ELR (cell line): ENCODE results near the gene UBALD2.
"Not testable (repeated sequence)": the region's sequence is repeated elsewhere in the genome, so short reads cannot be mapped to it uniquely, and the experiment has no call there.

Source experiments
- DNase-seq: peaks from one replicate; pipeline ENCODE4 v3.0.0-alpha.2; 2015; ENCODE audit warnings: low read depth

UBALD2 gene

GRCh38 chr17:76265624-76266243, 586 bp downstream of the UBALD2 start:
- DNase-seq, result peak; percentile 69

- peak; percentile 74 for DNase-seq
Observed at GRCh38 chr17:76266244-76266938, 1.2 kb downstream of the UBALD2 start.

- DNase-seq, result no peak
Observed at GRCh38 chr17:76267051-76267576, 2.0 kb downstream of the UBALD2 start.

DNA sequence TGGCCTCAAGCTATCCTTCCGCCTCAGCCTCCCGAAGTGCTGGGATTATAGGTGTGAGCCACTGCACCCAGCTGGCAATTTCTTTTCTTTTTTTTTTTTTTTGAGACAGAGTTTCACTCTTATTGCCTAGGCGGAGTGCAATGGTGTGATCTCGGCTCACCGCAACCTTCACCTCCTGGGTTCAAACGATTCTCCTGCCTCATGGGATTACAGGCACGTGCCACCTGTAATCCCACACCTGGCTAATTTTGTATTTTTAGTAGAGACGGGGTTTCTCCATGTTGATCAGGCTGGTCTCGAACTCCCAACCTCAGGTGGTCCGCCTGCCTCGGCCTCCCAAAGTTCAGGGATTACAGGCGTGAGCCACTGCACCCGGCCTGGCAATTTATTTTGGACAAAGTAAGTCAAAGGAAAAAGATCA, 2.4 kb downstream of the UBALD2 start:
- DNase-seq, result not testable (repeated sequence)

DNA sequence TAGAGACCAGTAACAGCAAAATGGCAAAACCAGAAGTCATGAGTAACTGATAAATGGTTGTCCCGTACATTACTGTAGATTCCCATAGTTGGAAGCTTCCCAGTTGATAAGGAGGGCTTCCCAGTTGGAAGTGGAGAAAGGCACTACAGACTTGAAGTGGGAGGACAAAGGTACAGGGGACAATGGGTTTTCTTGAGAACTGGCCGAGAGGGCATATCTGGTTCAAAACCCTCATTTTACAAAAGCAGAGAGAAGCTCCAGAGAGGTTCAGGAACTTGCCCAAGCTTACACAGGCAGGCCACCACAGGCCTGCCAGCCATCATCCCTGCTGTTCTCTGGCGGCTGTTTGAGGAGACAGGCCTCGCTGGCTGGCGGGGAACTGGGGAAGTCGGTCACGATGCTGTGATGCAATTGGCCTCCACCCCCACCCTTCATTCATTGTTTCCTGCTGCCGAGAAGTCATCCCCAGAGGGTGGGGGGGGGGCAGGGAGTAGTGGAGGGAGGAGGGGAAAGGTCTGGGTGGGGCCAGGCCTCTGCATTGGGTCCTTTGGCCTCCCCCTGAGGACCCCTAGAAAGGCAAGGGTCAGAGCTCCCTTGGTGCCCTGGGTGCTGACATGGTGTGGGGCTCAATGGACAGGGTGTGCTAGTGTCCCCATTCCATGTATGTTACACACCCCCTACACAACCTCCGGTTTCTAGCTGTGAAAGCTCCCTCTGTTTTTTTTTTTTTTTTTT, 3.0 kb downstream of the UBALD2 start:
- DNase-seq, result peak; percentile 66

DNA sequence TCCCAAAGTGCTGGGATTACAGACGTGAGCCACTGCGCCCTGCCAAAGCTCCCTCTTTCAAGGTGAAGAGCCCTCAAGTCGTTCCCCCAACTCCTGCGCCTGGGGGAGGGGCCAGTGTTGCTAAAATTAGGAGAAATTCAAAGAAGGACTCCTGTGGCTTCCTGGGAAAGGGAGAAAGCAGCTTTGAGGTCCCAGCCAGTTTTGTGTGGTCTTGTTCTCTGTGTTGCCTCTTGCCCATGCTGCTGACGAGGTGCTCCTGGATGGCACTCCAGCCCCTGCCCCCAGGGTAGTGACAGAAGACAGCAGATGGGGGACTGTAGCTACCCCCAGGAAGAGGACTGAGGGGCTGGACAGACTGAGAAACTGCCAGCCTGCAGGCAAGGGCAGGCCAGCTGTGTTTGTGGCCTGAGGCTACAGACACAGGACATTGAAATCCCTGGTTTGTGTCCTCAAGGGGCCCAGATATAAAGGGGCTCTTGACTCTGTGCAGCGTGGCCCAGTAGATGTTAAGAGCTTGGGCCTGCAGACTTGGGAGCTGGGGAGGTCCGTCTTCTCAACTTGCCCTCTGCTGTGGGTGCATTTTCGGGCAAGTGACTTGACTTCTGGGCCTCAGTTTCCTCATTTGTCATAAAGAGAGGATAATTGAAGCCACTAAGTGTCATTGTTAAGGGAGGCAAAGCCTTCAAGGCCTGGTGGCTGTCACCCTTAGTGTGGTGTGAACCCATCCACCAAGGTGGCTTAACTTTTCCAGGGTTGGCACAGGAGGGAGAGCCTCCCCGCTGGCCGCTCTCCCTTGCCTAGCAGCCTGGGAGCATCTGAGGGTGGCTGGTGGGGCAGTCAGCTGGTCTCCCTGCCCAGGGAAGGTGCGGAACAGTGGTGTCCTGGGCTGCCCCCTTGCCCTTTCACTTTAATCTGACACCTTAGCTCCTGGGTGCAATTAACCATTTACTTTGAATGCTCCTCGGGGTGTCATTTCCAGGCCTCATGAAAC, 4.1 kb downstream of the UBALD2 start:
- no peak for DNase-seq

- DNase-seq, result no peak
Observed at GRCh38 chr17:76270127-76270592, 5.0 kb downstream of the UBALD2 start.

DNA sequence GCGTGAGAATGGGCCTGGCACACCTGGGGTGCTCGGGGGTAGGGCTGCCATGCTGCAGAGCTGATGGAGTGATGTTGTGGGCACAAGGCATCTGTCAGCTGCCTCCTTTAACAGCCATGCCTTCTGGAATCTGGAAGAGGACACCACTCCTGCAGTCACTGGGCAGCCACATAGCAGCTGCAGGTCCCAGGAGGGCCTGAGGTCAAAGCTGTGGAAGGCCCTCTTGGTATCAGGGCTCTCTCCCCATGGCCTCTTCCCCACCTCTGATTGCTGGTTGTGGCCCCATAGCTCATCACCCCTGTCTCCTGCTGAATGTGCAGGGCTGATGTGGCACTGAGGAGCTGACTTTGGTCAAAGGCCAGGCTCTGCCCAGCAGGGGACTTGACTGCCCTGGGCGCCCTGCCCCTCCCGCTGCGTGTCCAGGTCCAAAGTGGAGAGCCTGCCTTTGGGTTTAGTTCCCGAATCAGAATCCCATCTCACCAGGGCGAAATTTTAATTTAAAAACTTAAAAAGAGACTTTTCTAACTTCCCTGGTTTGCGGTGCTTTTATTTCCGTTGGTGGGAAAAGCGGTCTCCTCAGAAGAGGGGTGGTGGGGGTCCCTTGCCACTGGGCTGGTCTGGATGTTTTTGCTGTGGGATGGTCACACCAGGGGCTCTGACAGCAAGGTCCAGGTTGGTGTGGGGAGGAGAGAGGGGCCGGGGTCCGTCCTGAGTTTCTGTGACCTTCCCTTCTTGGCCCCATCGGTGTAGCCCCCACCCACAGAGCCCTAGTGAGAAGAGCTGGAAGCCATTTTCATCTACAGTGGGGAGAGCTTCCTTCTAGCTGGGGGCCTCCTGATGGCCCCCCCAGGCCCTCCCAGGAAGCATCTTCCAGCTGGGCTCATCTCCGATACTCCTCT, 5.9 kb downstream of the UBALD2 start:
- DNase-seq, result no peak

DNA sequence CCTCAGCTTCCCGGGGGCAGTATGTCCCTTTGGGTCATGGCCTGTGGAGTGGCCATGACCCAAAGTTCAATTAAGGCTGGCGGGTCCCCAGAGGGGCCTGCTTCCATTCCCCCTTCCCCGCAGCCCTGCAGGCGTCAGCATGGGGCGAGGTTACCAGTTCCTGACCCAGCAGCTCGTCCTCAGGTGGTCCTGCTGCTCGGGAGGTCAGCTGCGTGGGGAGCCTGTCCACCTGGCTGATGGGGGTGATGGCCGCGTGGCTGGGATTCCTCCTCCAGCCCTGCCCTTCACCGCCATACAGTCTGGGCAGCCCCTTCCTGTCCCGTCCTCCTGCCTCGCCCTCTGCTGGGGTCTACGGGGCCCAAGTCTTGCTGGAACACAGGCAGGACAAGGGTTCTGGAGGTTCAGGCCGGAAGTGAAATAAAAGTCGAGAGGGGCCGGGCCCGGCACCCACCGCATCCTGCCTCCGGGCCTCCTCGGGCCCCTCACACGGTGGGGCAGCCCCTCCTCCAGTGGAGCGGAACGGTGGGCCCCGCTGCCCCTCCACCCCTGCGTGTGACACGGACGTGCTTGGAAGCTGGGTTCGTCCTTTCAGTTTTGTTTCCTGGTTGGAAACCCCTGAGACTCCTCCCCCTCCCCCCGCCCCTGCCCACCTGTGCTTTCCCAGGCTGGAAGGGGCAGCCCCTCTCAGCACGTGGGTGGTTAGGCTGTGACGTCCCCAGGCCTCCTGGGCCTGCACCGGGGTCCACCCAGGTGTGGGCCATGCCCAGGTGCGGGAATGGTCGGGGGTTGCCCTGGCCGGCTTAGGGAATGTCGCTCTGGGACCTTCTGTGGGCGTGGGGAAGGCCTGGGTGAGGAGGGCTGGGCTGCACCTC, 6.8 kb downstream of the UBALD2 start:
- DNase-seq, result no peak

DNA sequence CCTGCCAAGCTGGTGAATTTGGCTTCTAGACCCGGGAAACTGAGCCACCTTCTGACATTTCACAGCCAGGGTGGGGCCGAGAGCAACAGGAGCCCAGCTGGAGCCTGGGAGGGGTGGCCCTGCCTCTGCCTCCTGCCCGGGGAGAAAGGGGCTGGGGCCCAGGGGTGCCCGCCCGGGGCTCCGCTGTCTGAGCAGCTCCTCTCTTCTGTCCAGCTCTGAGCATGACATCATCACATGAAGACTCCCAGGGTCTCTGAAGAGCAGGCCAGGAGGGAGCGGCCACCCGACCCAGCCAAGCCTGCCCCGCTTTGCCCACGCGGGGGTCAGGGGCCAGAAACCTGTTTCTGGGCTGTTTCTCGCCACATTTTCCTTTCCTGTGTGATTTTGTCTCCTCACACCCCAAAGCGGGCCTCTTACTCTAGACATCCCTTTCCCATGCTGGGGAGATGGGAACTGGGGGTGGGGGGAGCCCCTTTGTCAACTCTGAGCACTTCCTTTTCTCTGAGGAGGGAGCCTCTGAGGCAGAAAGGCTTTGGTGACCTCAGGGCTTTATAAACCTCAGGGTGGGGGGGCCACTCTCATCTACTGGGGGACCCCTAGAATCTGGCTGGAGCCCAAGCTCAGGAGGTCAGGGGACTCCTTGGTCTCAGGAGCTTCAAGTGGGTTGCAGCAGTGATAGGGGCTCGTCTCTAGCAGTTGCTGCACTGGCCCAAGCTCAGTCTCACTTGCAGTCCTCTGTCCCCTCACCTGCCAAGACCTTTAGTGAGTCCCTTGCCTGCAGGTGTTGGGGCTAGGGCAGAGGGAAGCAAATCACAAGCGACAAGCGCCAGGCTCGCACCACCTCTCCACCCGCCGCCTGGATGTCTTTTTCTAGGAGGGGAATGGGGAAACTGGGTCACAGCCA, 7.6 kb downstream of the UBALD2 start:
- DNase-seq, result no peak

DNA sequence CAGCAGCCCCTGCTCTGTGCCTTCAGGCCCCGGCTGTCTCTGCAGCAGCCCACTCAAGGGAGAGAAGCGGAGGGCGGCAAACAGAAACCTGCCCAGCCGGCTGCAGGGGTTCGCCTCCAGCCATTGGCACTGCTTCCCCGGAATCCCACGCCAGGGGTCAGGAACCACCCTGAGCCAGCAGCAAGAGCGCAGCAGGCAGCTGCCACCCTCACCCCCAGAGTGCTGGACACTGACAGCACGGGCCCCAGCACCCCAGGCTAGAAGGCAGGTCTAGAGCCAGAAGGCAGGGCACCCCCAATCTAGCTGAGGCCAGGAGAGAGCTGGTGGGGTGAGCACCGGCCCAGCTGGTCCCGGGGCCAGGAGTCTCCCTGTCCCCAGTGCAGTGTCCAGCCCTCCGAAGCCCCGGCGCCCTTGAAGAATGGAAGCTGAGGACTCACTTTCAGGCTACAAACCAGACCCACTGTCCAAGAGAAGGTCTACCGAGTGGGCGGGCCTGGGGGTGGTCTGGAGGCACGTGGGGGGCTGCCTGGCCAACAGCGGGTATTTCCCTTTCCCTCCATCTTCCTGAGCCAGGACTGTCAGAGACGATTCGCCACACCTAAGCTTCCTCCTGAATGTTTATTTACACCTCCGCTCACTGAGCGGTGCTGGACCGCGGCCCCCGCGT, 8.4 kb downstream of the UBALD2 start:
- no peak for DNase-seq

GRCh38 chr17:76274112-76274956, 9.2 kb downstream of the UBALD2 start:
- no peak for DNase-seq

- no peak for DNase-seq
Observed at GRCh38 chr17:76275382-76276068, 10.4 kb downstream of the UBALD2 start.

DNA sequence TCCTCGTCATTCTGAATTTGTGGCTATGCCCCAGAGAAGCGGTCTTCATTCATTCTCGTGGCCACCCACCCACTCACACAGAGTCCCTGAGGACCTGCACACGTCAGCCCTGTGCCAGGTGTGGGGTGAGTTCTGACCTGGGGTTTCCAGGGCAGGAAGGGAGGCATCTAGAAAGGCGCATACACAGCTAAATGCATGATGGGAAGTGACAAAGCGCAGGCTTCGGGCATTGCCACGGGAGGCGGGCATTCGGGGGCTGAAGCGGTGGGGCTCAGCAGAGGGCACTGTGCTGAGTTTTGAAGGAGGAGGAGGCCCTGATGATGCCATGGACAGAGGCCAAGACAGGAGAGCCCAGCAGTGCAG, 10.9 kb downstream of the UBALD2 start:
- DNase-seq, result no peak

DNA sequence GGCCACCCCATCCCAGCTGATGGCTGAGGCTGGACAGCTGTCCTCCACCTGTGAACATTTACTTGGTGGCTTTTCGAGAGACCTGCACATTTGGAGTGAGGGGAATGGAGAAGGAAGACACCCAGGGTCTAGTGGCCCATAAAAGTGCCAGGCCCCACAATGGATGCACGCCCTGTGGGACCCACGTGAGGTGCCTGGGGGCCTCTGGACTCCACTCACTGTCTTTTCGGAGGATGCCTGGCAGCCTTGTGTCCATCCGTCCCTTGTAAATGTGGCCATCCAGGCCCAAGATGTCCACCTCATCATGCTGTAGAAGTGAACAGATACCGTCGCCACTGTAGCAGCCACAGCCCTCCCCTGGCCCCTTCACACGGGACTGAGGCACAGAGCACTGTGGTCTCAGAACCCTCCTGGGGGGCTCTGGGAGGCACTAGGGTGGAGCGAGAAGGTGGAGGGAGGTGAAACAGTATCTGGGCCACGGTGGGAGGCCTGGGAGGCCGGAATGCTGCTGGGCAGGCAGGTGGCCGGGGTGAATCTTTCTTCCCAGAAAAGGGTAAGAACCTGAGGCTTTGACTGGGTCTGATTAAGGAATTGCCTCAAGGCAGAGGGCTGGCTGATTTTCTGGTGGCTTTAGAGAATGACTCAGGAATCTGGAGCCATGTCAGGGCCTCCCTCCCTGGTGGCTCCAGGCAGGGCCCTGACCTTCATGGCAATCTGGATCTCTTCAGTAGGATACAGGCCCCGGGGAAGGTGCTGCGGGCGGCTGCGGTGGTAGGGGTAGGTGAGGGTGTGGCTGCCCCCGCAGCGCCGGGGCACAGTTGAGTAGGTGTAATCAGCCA, 11.5 kb downstream of the UBALD2 start:
- DNase-seq, result peak; percentile 72
